ENCODE data around the gene GSTT2. TPM values are rescaled to one million over a fixed set of nuclear protein-coding genes. Genes with fewer than 3 reads are reported as not detected.

Gene GSTT2
- total and polyA plus RNA-seq, 9 of the 15 experiments (the other 6 are each of a cell fraction or from before 2014, with no cell fraction given) = not detected

- Histone ChIP-seq H3K4me1 (replicated peaks in 1 of 2; ENCODE audit: control insufficient read depth in 2 of 2, insufficient read depth in 2 of 2, low read length in 2 of 2) (no peaks in the 10 kb centered on the region; a peak in 3 of 5 replicates), H3K9me3 (replicated peaks; ENCODE audit: control insufficient read depth, insufficient read depth, low read depth, low read length) (no peaks in the 10 kb centered on the region), H3K27me3 (ENCODE audit: control insufficient read depth in 2 of 2, insufficient read depth in 2 of 2, low read length in 2 of 2) (no peaks in the 10 kb centered on the region), H3K4me2 (ENCODE audit: insufficient read depth, low read length) (no peak overlapping the region), H3K9ac (ENCODE audit: insufficient read depth in 1 of 2, low read depth in 2 of 2, low read length in 2 of 2) (no peak overlapping the region), H3K9me1 (ENCODE audit: control insufficient read depth, insufficient read depth, low read length) (no peaks in the 10 kb centered on the region), H3K4me3 (no peak overlapping the region), H3K79me2 (ENCODE audit: control insufficient read depth, insufficient read depth, low read length) (peaks cover 93% of the 10 kb centered on the region), H3K27ac (ENCODE audit: extremely low read depth, low read depth, low read length) (no peak overlapping the region), H4K20me1 (replicated peaks; ENCODE audit: control insufficient read depth, insufficient read depth, low read length) (peaks cover 10% of the 10 kb centered on the region), H2AFZ (ENCODE audit: low read depth, low read length) (no peak overlapping the region), H3K36me3 (ENCODE audit: control insufficient read depth, insufficient read depth, low read length) (peaks cover 8% of the 10 kb centered on the region; the same call in 1 of the 3 replicates)
- BruUV-seq (replicated peaks) = no TSS peak
- in situ Hi-C loops (cut with MboI) (no loop called here), intact Hi-C loops (cut with micrococcal nuclease) (no loop called here)
- ATAC-seq = no peak
- FAIRE-seq = no peak
- TF ChIP-seq PTBP1 (IDR thresholded peaks at IDR 0.05; ENCODE audit: low read depth, low read length) = no peak
- TF ChIP-seq HINFP (tag; conservative IDR thresholded peaks at IDR 0.05; ENCODE audit: low read depth) = no peak
- no peak for TF ChIP-seq ETV5 (CRISPR knock-in tag; IDR thresholded peaks at IDR 0.05; ENCODE audit: low read depth)
- 0 out of 2 replicates have a peak, but pooled peaks have one; percentile 17 for TF ChIP-seq NFE2 (IDR thresholded peaks at IDR 0.05; ENCODE audit: low read depth)
- no peak for TF ChIP-seq TRIM28 (IDR thresholded peaks at IDR 0.05)
- ChIA-PET POLR2A (interaction anchor here (0.7 kb wide), 1 partner anchor 16 kb away, joined by 4 read pairs; the partner anchor contains the start of gene CABIN1), CTCF (ENCODE audit: low intra/inter-chr PET ratio) (no interaction called here)
- no peak for DNase-seq (ENCODE audit: extremely low read depth in 1 of 4, low spot score in 3 of 4)
- 67% methylated on average over 3 of the region's 3 CpGs for WGBS (ENCODE audit: insufficient coverage, low coverage, missing lambda C conversion rate)
Observed at GRCh38 chr22:24027389-24027975, 47.5 kb downstream of the GSTT2 start.

Data from K562 (cell line).